Keratinocyte (primary cell): ENCODE data around the gene U2AF1L4.

Experiments
- CTCF ChIP-seq, 3 experiments: IDR thresholded peaks in 1 of 3; conservative IDR thresholded peaks in 1 of 3; optimal IDR thresholded peaks in 1 of 3; 2 replicates in 2 of 3; 3 replicates in 1 of 3; pipeline versions ENCODE3 to v1.5.1; 2011; ENCODE audit warnings: low read length in 3 of 3, mild to moderate bottlenecking in 3 of 3, moderate library complexity in 2 of 3, control low read depth in 1 of 3, inconsistent platforms in 1 of 3; ENCODE audit not compliant: insufficient read depth in 2 of 3; ENCODE audit errors: extremely low read depth in 1 of 3
- EZH2 ChIP-seq: IDR thresholded peaks from one replicate; pipeline ENCODE4 v1.6.1; 2012; ENCODE audit warnings: inconsistent platforms, mild to moderate bottlenecking, low read length, moderate library complexity

- TF ChIP-seq EZH2 (no peak), CTCF (optimal IDR thresholded peaks at IDR 0.05 in 1 of 3, IDR thresholded peaks at IDR 0.05 in 1 of 3, conservative IDR thresholded peaks at IDR 0.05 in 1 of 3; ENCODE audit: extremely low read depth in 1 of 3, insufficient read depth in 2 of 3, low read length in 3 of 3) (no peak)
Observed at GRCh38 chr19:35730326-35730725, 14.9 kb downstream of the U2AF1L4 start.
